ENCODE measurements around the gene KLHL42. TPM values are rescaled to one million over a fixed set of nuclear protein-coding genes. Genes with fewer than 3 reads are reported as not detected.

Gene KLHL42
- total RNA-seq, result 22.8 and 32.5 TPM in 2 replicates

GRCh38 chr12:27779920-27780611 lies at the start of gene KLHL42, which contains the start of gene MANSC4:
Gene KLHL42, plus strand, starts transcription at chr12:27780233. Its CDS starts 98 bp downstream, at chr12:27780331.
Gene MANSC4, minus strand, starts transcription at chr12:27780236. Its CDS starts 8,960 bp downstream, at chr12:27771276.

Small RNAs within 50 kb of the gene (small RNA-seq; reads per million reads assigned to genes)
- gene RF00019 (not detected), gene RF02271 (not detected)

Other genes starting within 250 kb of the KLHL42 start
- 2.6 and 6.3 TPM in 2 replicates for gene REP15, start 83.8 kb upstream of the KLHL42 start, total RNA-seq
- gene MRPS35, start 69.4 kb upstream of the KLHL42 start, total RNA-seq, result 61.7 and 65.1 TPM in 2 replicates
- not detected in 2 replicates for gene MANSC4, start within 50 bp of the KLHL42 start, total RNA-seq
- 0.73 and 1.6 TPM in 2 replicates for gene PTHLH, start 192.5 kb downstream of the KLHL42 start, total RNA-seq

All from subcutaneous preadipocyte (primary cell).